Astrocyte (in vitro differentiated cells and primary cell): ENCODE data around the gene POC1B. TPM values are rescaled to one million over a fixed set of nuclear protein-coding genes. Genes with fewer than 3 reads are reported as not detected.

ENCODE experiments used
- DNase-seq: peaks from one replicate; pipeline ENCODE4 v3.0.0-alpha.2; 2010; ENCODE audit warnings: low read depth
- FAIRE-seq: peaks from 2 replicates; lab custom pipeline; 2011; peaks lifted over from hg19 to GRCh38; lab: Jason Lieb, UNC
- H2AFZ ChIP-seq: 2 replicates; pipeline ENCODE4 v1.6.0; 2012; ENCODE audit warnings: low read depth, low read length, inconsistent platforms
- H3K27ac ChIP-seq: 2 replicates; pipeline ENCODE4 v1.5.1; 2011; ENCODE audit warnings: low read depth, low read length, inconsistent platforms
- H3K27me3 ChIP-seq: 2 replicates; pipeline ENCODE4 v1.6.0; 2011; ENCODE audit warnings: low read length, inconsistent platforms; ENCODE audit not compliant: insufficient read depth
- H3K36me3 ChIP-seq: 2 replicates; pipeline ENCODE4 v1.5.1; 2011; ENCODE audit warnings: low read length, inconsistent platforms; ENCODE audit not compliant: insufficient read depth
- H3K4me1 ChIP-seq: 2 replicates; pipeline ENCODE4 v1.5.1; 2011; ENCODE audit warnings: low read length, inconsistent platforms; ENCODE audit not compliant: insufficient read depth
- H3K4me2 ChIP-seq: 2 replicates; pipeline ENCODE4 v1.6.0; 2012; ENCODE audit warnings: low read length, inconsistent platforms
- H3K4me3 ChIP-seq: 2 replicates; pipeline ENCODE4 v1.5.1; 2011; ENCODE audit warnings: low read depth, mild to moderate bottlenecking, low read length, inconsistent platforms; ENCODE audit not compliant: insufficient read depth
- H3K79me2 ChIP-seq: 2 replicates; pipeline ENCODE4 v1.6.0; 2012; ENCODE audit warnings: mild to moderate bottlenecking, low read length, inconsistent platforms; ENCODE audit not compliant: insufficient read depth
- H3K9ac ChIP-seq: 2 replicates; pipeline ENCODE4 v1.6.0; 2012; ENCODE audit warnings: mild to moderate bottlenecking, low read length, inconsistent platforms
- H3K9me3 ChIP-seq: 2 replicates; pipeline ENCODE4 v1.5.1; 2012; ENCODE audit warnings: low read depth, mild to moderate bottlenecking, low read length, inconsistent platforms; ENCODE audit not compliant: insufficient read depth
- H4K20me1 ChIP-seq: 2 replicates; pipeline ENCODE4 v1.6.0; 2012; ENCODE audit warnings: low read length, inconsistent platforms; ENCODE audit not compliant: insufficient read depth
- H3K27ac Mint-ChIP-seq: one replicate; pipeline ENCODE4 v1.8.0; 2021; ENCODE audit warnings: mild to moderate bottlenecking, mixed read lengths; ENCODE audit not compliant: unreplicated experiment
- H3K27me3 Mint-ChIP-seq: one replicate; pipeline ENCODE4 v1.8.0; 2021; ENCODE audit warnings: low read depth, mixed read lengths; ENCODE audit not compliant: unreplicated experiment
- H3K36me3 Mint-ChIP-seq: one replicate; pipeline ENCODE4 v1.8.0; 2021; ENCODE audit warnings: low read depth, mixed read lengths; ENCODE audit not compliant: unreplicated experiment
- H3K4me1 Mint-ChIP-seq: one replicate; pipeline ENCODE4 v1.8.0; 2021; ENCODE audit warnings: low read depth, mixed read lengths; ENCODE audit not compliant: unreplicated experiment
- H3K4me3 Mint-ChIP-seq: one replicate; pipeline ENCODE4 v1.8.0; 2021; ENCODE audit warnings: mild to moderate bottlenecking, moderate library complexity, mixed read lengths; ENCODE audit not compliant: unreplicated experiment
- H3K9me3 Mint-ChIP-seq: one replicate; pipeline ENCODE4 v1.8.0; 2021; ENCODE audit warnings: mild to moderate bottlenecking, mixed read lengths; ENCODE audit not compliant: unreplicated experiment
- CTCF ChIP-seq: IDR thresholded peaks from 2 replicates; pipeline ENCODE4 v1.5.1; 2011; ENCODE audit warnings: low read depth, mild to moderate bottlenecking, inconsistent platforms, low read length, moderate library complexity; ENCODE audit not compliant: insufficient read depth
- EZH2 ChIP-seq: IDR thresholded peaks from 2 replicates; pipeline ENCODE4 v1.6.1; 2012; ENCODE audit warnings: mild to moderate bottlenecking, low read length, inconsistent platforms; ENCODE audit not compliant: insufficient read depth
- total RNA-seq: library from RNA; stranded (reverse); gene quantifications from 2 replicates; pipeline ENCODE4 v1.2.1, GENCODE V29; 2021

POC1B gene
- total RNA-seq, 1 donor from 2014 or later, result 10.6 TPM

- Histone ChIP-seq H3K4me3 (no peak overlapping the region), H3K27me3 (no peaks in the 10 kb centered on the region), H3K4me2 (no peak overlapping the region), H3K36me3 (no peaks in the 10 kb centered on the region), H4K20me1 (no peaks in the 10 kb centered on the region), H2AFZ (no peak overlapping the region), H3K9ac (no peak overlapping the region), H3K27ac (no peak overlapping the region), H3K4me1 (peaks cover 7% of the 10 kb centered on the region), H3K79me2 (no peaks in the 10 kb centered on the region), H3K9me3 (no peaks in the 10 kb centered on the region)
- no peak for FAIRE-seq
- Mint-ChIP-seq H3K36me3 (peaks cover 5% of the 10 kb centered on the region), H3K27me3 (no peaks in the 10 kb centered on the region), H3K27ac (no peak overlapping the region), H3K4me3 (no peak overlapping the region), H3K4me1 (peaks cover 16% of the 10 kb centered on the region), H3K9me3 (peaks cover 7% of the 10 kb centered on the region)
- TF ChIP-seq EZH2 (no peak), CTCF (no peak)
- no peak for DNase-seq
Measured at GRCh38 chr12:89437231-89437630, 88.6 kb downstream of the POC1B start.

DNA sequence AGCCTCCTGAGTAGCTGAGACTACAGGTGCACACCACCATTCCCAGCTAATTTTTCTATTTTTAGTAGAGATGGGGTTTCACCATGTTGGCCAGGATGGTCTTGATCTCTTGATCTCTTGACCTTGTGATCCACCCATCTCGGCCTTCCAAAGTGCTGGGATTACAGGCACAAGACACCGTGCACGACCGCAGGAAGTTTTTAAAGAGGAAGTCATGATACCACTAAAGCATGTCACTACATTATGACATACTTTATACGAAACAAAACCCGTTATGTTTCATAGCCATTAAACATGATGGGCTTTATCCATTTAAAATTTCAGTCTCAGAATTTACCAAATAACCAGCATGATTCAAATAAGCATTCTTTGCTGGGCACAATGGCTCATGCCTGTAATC, 89.8 kb downstream of the POC1B start:
- H3K9me3 Mint-ChIP-seq, result peaks cover 3% of the 10 kb centered on the region
- no peaks in the 10 kb centered on the region for H3K27me3 ChIP-seq

More for the DNA sequence above, 89.8 kb downstream of the POC1B start:
- H3K36me3 ChIP-seq, result no peaks in the 10 kb centered on the region
- no peak overlapping the region for H3K27ac ChIP-seq
- Mint-ChIP-seq H3K27me3 (no peaks in the 10 kb centered on the region), H3K4me3 (no peak overlapping the region), H3K27ac (no peak overlapping the region), H3K4me1 (peaks cover 16% of the 10 kb centered on the region), H3K36me3 (peaks cover 2% of the 10 kb centered on the region)
- no peak overlapping the region for H3K4me2 ChIP-seq
- FAIRE-seq (no peak), DNase-seq (no peak)
- no peak overlapping the region for H2AFZ ChIP-seq
- H3K79me2 ChIP-seq, result no peaks in the 10 kb centered on the region
- TF ChIP-seq EZH2, result no peak
- no peak for TF ChIP-seq CTCF
- no peak overlapping the region for H3K4me3 ChIP-seq
- no peak overlapping the region for H3K9ac ChIP-seq
- peaks cover 7% of the 10 kb centered on the region for H3K4me1 ChIP-seq
- no peaks in the 10 kb centered on the region for H3K9me3 ChIP-seq
- no peaks in the 10 kb centered on the region for H4K20me1 ChIP-seq
